NCI-H2196 (cell line): ENCODE results near the gene DHX15.
A peak's percentile ranks its signal among the peaks of the same experiment; 100 is the strongest.

Experiments
- DNase-seq: peaks from one replicate; lab custom pipeline; 2025; ENCODE audit not compliant: unreplicated experiment; lab: John Stamatoyannopoulos, UW

The DHX15 gene

GRCh38 chr4:24495388-24495787 is 89.0 kb downstream of the DHX15 start:
- no peak for DNase-seq

GRCh38 chr4:24489870-24490269 is 94.5 kb downstream of the DHX15 start:
- DNase-seq: no peak

GRCh38 chr4:24488399-24489164 is 95.8 kb downstream of the DHX15 start:
- peak; percentile 72 for DNase-seq

- no peak for DNase-seq
These were observed 101.5 kb downstream of the DHX15 start for GRCh38 chr4:24482871-24483270.

- no peak for DNase-seq
These were observed 106.4 kb downstream of the DHX15 start for GRCh38 chr4:24477919-24478318.
